Lower lobe of right lung (tissue), 2 donors: ENCODE measurements around the gene ZSWIM7. TPM values are rescaled to one million over a fixed set of nuclear protein-coding genes. Genes with fewer than 3 reads are reported as not detected.

Source experiments
- ATAC-seq, 2 donors: fragments of 200-7000 bp; cut with Tn5 transposase; one replicate each; pipeline ENCODE4 v1.9.1; 2020 to 2022; ENCODE audit warnings: mild to moderate bottlenecking in 2 of 2, moderate library complexity in 2 of 2
- DNase-seq: peaks from one replicate; pipeline ENCODE4 v3.0.0-alpha.2; 2020
- H3K27ac ChIP-seq: fragments of 200-600 bp; one replicate; pipeline ENCODE4 v1.8.0; 2022
- H3K27me3 ChIP-seq: fragments of 200-600 bp; one replicate; pipeline ENCODE4 v1.8.0; 2022; ENCODE audit warnings: low read depth
- H3K36me3 ChIP-seq: fragments of 200-600 bp; one replicate; pipeline ENCODE4 v1.8.0; 2022; ENCODE audit warnings: mild to moderate bottlenecking
- H3K4me1 ChIP-seq: fragments of 200-600 bp; one replicate; pipeline ENCODE4 v1.8.0; 2022
- H3K4me3 ChIP-seq: fragments of 200-600 bp; one replicate; pipeline ENCODE4 v1.8.0; 2022; ENCODE audit warnings: mild to moderate bottlenecking
- H3K9me3 ChIP-seq: fragments of 200-600 bp; one replicate; pipeline ENCODE4 v1.8.0; 2022
- CTCF ChIP-seq: fragments of 200-600 bp; IDR thresholded peaks from one replicate; pipeline ENCODE4 v1.8.0; 2022; ENCODE audit warnings: antibody characterized with exemption, mild to moderate bottlenecking
- intact Hi-C: fragments of 100-400 bp; cut with DNase I; formaldehyde crosslinking; loops from one replicate; pipeline ENCODE4 v1.11.0; 2022
- total RNA-seq: library from RNA; stranded (reverse); fragmentation: NEBNext Ultra II Directional; extraction: Animal tissue kit (Norgen Biotek cat#: 25700); gene quantifications from one replicate; pipeline ENCODE4 v1.2.1, GENCODE V29; 2021
- donor health status: DM: no; HTN: yes; CAD: no; lungs with severe emphysema.

ZSWIM7 gene
- total RNA-seq, 1 donor from 2014 or later: 21.3 TPM

- H3K36me3 ChIP-seq: peaks cover 32% of the 10 kb centered on the region
- no peak overlapping the region for H3K4me3 ChIP-seq
- ATAC-seq: no peak
- H3K4me1 ChIP-seq: peaks cover 8% of the 10 kb centered on the region
- intact Hi-C loops: no loop called here
- H3K9me3 ChIP-seq: no peaks in the 10 kb centered on the region
- no peaks in the 10 kb centered on the region for H3K27me3 ChIP-seq
- no peak for DNase-seq
- H3K27ac ChIP-seq: no peak overlapping the region
- TF ChIP-seq CTCF: no peak
Measured at GRCh38 chr17:15973834-15974233, 25.7 kb downstream of the ZSWIM7 start.

DNA sequence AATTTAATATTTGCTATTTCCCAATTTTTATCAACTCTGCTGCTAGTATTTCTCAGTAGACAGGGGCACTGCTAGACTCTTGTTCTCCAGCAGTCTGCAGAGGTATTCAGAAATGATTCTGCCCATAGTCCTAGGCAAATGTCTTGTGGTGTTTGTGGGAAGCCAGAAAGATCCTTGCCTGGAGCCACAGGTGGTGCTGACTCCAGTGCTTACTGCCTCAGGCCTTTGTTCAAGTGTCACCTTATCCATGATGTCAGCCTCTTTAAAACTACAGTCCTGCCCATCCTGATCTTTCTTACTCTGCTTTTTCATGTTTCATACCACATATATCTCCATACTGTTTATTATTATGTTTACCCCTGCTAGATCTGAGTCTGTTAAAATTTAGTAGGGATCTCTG, 26.5 kb downstream of the ZSWIM7 start:
- DNase-seq: no peak
- Histone ChIP-seq H3K27me3 (no peaks in the 10 kb centered on the region), H3K4me1 (peaks cover 11% of the 10 kb centered on the region), H3K27ac (no peak overlapping the region), H3K36me3 (peaks cover 28% of the 10 kb centered on the region), H3K9me3 (no peaks in the 10 kb centered on the region), H3K4me3 (no peak overlapping the region)
- TF ChIP-seq CTCF: no peak
- intact Hi-C loops: no loop called here
- peak; percentile 7 to 8 for ATAC-seq

GRCh38 chr17:15972497-15972951, 27.0 kb downstream of the ZSWIM7 start:
- H3K4me3 ChIP-seq: no peak overlapping the region

DNA sequence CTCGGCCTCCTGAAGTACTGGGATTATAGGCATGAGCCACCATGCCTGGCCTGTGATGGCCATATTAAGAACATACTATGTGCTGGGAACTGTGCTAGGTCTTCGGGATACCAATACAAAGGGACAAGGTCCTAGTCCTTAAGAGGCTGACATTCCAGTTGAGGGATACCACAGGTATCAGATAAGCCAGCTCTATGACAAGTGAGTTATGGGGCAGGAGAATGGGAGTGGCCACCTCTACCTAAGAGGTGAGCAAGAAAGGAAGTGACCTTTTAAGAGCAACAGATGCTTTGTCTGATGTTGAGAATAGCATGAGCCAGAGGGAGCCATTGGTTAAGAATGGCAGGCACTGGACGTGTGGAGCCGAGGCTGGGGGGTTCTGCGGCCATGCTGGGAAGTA, 27.6 kb downstream of the ZSWIM7 start:
- no peak for DNase-seq
- intact Hi-C loops: no loop called here
- Histone ChIP-seq H3K4me3 (no peak overlapping the region), H3K27me3 (no peaks in the 10 kb centered on the region), H3K36me3 (peaks cover 16% of the 10 kb centered on the region), H3K9me3 (no peaks in the 10 kb centered on the region), H3K4me1 (peaks cover 22% of the 10 kb centered on the region), H3K27ac (no peak overlapping the region)
- ATAC-seq: no peak
- TF ChIP-seq CTCF: no peak

More at GRCh38 chr17:15972497-15972951, 27.0 kb downstream of the ZSWIM7 start:
- intact Hi-C loops: no loop called here
- ATAC-seq (peak; percentile 54 to 75), DNase-seq (no peak)
- Histone ChIP-seq H3K9me3 (no peaks in the 10 kb centered on the region), H3K27ac (no peak overlapping the region), H3K4me1 (peaks cover 15% of the 10 kb centered on the region), H3K27me3 (no peaks in the 10 kb centered on the region), H3K36me3 (peaks cover 23% of the 10 kb centered on the region)
- no peak for TF ChIP-seq CTCF

- Histone ChIP-seq H3K27me3 (no peaks in the 10 kb centered on the region), H3K4me1 (peaks cover 29% of the 10 kb centered on the region), H3K4me3 (no peak overlapping the region), H3K9me3 (no peaks in the 10 kb centered on the region), H3K36me3 (peaks cover 9% of the 10 kb centered on the region), H3K27ac (no peak overlapping the region)
- no peak for TF ChIP-seq CTCF
- intact Hi-C loops: no loop called here
- no peak for ATAC-seq
- DNase-seq: no peak
Measured at GRCh38 chr17:15971098-15971678, 28.3 kb downstream of the ZSWIM7 start.
